ENCODE measurements around the gene TTC1. TPM values are rescaled to one million over a fixed set of nuclear protein-coding genes. Genes with fewer than 3 reads are reported as not detected.

TTC1 gene
- total and polyA plus RNA-seq, 2 of the 8 experiments (the other 6 are each of a cell fraction or from before 2014, with no cell fraction given), result 25.1 to 63.9 TPM

GRCh38 chr5:160087199-160087598 lies 78.3 kb downstream of the TTC1 start (continued):
- TF ChIP-seq CBX5 (IDR thresholded peaks at IDR 0.05; ENCODE audit: low read depth, low read length), result no peak
- no peak for TF ChIP-seq PHF8 (conservative IDR thresholded peaks at IDR 0.05; ENCODE audit: low read depth, low read length)
- TF ChIP-seq NRF1 (IDR thresholded peaks at IDR 0.05; ENCODE audit: low read depth, low read length), result no peak
- TF ChIP-seq CBX8 (IDR thresholded peaks at IDR 0.05; ENCODE audit: borderline replicate concordance, low read depth, low read length), result no peak
- no peak for TF ChIP-seq HDAC6 (IDR thresholded peaks at IDR 0.05; ENCODE audit: low read depth, low read length)
- TF ChIP-seq EGR1 (IDR thresholded peaks at IDR 0.05; ENCODE audit: borderline replicate concordance, low read depth, low read length), result no peak
- no peak for TF ChIP-seq GTF2F1 (IDR thresholded peaks at IDR 0.05; ENCODE audit: borderline replicate concordance, low read depth, low read length)

Data from H1 (cell line).